GM12878 (cell line): Measurements from ENCODE around the gene DEK.

Source experiments
- CEBPZ ChIP-seq: fragments of 150-350 bp; IDR thresholded peaks from 2 replicates; pipeline ENCODE4 v1.6.1; 2016; ENCODE audit warnings: low read depth, low read length
- EZH2 ChIP-seq: IDR thresholded peaks from 2 replicates; pipeline ENCODE4 v1.6.1; 2012; ENCODE audit warnings: low read depth, mild to moderate bottlenecking, control low read depth, inconsistent platforms, low read length, borderline replicate concordance; ENCODE audit not compliant: control insufficient read depth
- NKRF ChIP-seq: fragments of 450-650 bp; conservative IDR thresholded peaks from 2 replicates; pipeline ENCODE4 v1.6.1; 2017; ENCODE audit warnings: mild to moderate bottlenecking, moderate library complexity
- POLR2AphosphoS2 ChIP-seq: IDR thresholded peaks from 2 replicates; pipeline ENCODE4 v1.6.1; 2011; ENCODE audit warnings: low read depth, mild to moderate bottlenecking, low read length, improper control_type of control experiment, moderate library complexity
- SMAD1 ChIP-seq: fragments of 450-650 bp; IDR thresholded peaks from 2 replicates; pipeline ENCODE4 v1.6.1; 2018; ENCODE audit warnings: mild to moderate bottlenecking, low read depth; ENCODE audit not compliant: partially characterized antibody

GRCh38 chr6:18237167-18237566, 27.2 kb downstream of the DEK start:
- TF ChIP-seq CEBPZ (no peak), POLR2AphosphoS2 (no peak), NKRF (no peak), SMAD1 (no peak), EZH2 (no peak)
